ENCODE measurements around the gene RTCA. TPM values are rescaled to one million over a fixed set of nuclear protein-coding genes. Genes with fewer than 3 reads are reported as not detected.

The RTCA gene
- total RNA-seq, 1 donor from 2014 or later = 64.0 TPM

GRCh38 chr1:100298512-100298911 lies 32.5 kb downstream of the RTCA start:
- DNase-seq (ENCODE audit: low read depth) = no peak
- Histone ChIP-seq H3K4me3 (ENCODE audit: low read depth, low read length) (no peak overlapping the region), H3K27me3 (ENCODE audit: control insufficient read depth, insufficient read depth, low read length) (no peaks in the 10 kb centered on the region), H3K36me3 (ENCODE audit: control insufficient read depth, insufficient read depth, low read length) (no peaks in the 10 kb centered on the region)
- no peak for FAIRE-seq
- no peak for TF ChIP-seq CTCF (IDR thresholded peaks at IDR 0.05; ENCODE audit: insufficient read depth, low read length, severe bottlenecking)

- DNase-seq (ENCODE audit: low read depth) (no peak), FAIRE-seq (no peak)
- H3K4me3 ChIP-seq (ENCODE audit: low read depth, low read length) = no peak overlapping the region
- no peaks in the 10 kb centered on the region for H3K27me3 ChIP-seq (ENCODE audit: control insufficient read depth, insufficient read depth, low read length)
- H3K36me3 ChIP-seq (ENCODE audit: control insufficient read depth, insufficient read depth, low read length) = no peaks in the 10 kb centered on the region
- TF ChIP-seq CTCF (IDR thresholded peaks at IDR 0.05; ENCODE audit: insufficient read depth, low read length, severe bottlenecking) = no peak
Observed at GRCh38 chr1:100299521-100300222, 33.7 kb downstream of the RTCA start.

GRCh38 chr1:100300691-100301090 lies 34.7 kb downstream of the RTCA start:
- FAIRE-seq (no peak), DNase-seq (ENCODE audit: low read depth) (no peak)
- Histone ChIP-seq H3K27me3 (ENCODE audit: control insufficient read depth, insufficient read depth, low read length) (no peaks in the 10 kb centered on the region), H3K4me3 (ENCODE audit: low read depth, low read length) (no peak overlapping the region), H3K36me3 (ENCODE audit: control insufficient read depth, insufficient read depth, low read length) (no peaks in the 10 kb centered on the region)
- TF ChIP-seq CTCF (IDR thresholded peaks at IDR 0.05; ENCODE audit: insufficient read depth, low read length, severe bottlenecking) = no peak

GRCh38 chr1:100302739-100303138 lies 36.7 kb downstream of the RTCA start:
- no peaks in the 10 kb centered on the region for H3K27me3 ChIP-seq (ENCODE audit: control insufficient read depth, insufficient read depth, low read length)
- H3K36me3 ChIP-seq (ENCODE audit: control insufficient read depth, insufficient read depth, low read length) = no peaks in the 10 kb centered on the region
- FAIRE-seq (no peak), DNase-seq (ENCODE audit: low read depth) (no peak)
- no peak overlapping the region for H3K4me3 ChIP-seq (ENCODE audit: low read depth, low read length)
- TF ChIP-seq CTCF (IDR thresholded peaks at IDR 0.05; ENCODE audit: insufficient read depth, low read length, severe bottlenecking) = no peak

- Histone ChIP-seq H3K27me3 (ENCODE audit: control insufficient read depth, insufficient read depth, low read length) (no peaks in the 10 kb centered on the region), H3K4me3 (ENCODE audit: low read depth, low read length) (no peak overlapping the region), H3K36me3 (ENCODE audit: control insufficient read depth, insufficient read depth, low read length) (no peaks in the 10 kb centered on the region)
- FAIRE-seq (no peak), DNase-seq (ENCODE audit: low read depth) (no peak)
- no peak for TF ChIP-seq CTCF (IDR thresholded peaks at IDR 0.05; ENCODE audit: insufficient read depth, low read length, severe bottlenecking)
Observed at GRCh38 chr1:100304227-100304626, 38.2 kb downstream of the RTCA start.

GRCh38 chr1:100304921-100305320 lies 38.9 kb downstream of the RTCA start:
- Histone ChIP-seq H3K36me3 (ENCODE audit: control insufficient read depth, insufficient read depth, low read length) (no peaks in the 10 kb centered on the region), H3K4me3 (ENCODE audit: low read depth, low read length) (no peak overlapping the region), H3K27me3 (ENCODE audit: control insufficient read depth, insufficient read depth, low read length) (no peaks in the 10 kb centered on the region)
- no peak for FAIRE-seq
- TF ChIP-seq CTCF (IDR thresholded peaks at IDR 0.05; ENCODE audit: insufficient read depth, low read length, severe bottlenecking) = no peak
- DNase-seq (ENCODE audit: low read depth) = no peak

Measured in bronchial epithelial cell (primary cell).